SU-DHL-6 (cell line): ENCODE data around the gene USP16.
"Not testable (repeated sequence)": the region's sequence is repeated elsewhere in the genome, so short reads cannot be mapped to it uniquely, and the experiment has no call there.

Experiments
- H2AFZ ChIP-seq: fragments of 200-600 bp; sonication (generic); 2 replicates; pipeline ENCODE4 v1.6.1; 2014; ENCODE audit warnings: low read depth, mild to moderate bottlenecking, moderate library complexity, mixed read lengths, antibody characterized with exemption, low read length; ENCODE audit not compliant: severe bottlenecking
- H3F3A ChIP-seq: fragments of 200-600 bp; shearing (Covaris generic); 2 replicates; pipeline ENCODE4 v1.6.0; 2016; ENCODE audit warnings: antibody characterized with exemption, mild to moderate bottlenecking; ENCODE audit not compliant: insufficient read depth
- H3K27ac ChIP-seq: fragments of 200-600 bp; sonication (generic); 2 replicates; pipeline ENCODE4 v1.5.1; 2016; ENCODE audit warnings: low read depth, mild to moderate bottlenecking, low read length, moderate library complexity, mixed read lengths
- H3K27me3 ChIP-seq: fragments of 200-600 bp; sonication (generic), shearing (Covaris generic); 2 replicates; pipeline ENCODE4 v1.6.0; 2014; ENCODE audit warnings: mild to moderate bottlenecking, low read length
- H3K36me3 ChIP-seq: fragments of 200-600 bp; sonication (generic); 2 replicates; pipeline ENCODE4 v1.6.1; 2014; ENCODE audit warnings: mild to moderate bottlenecking, low read length, mixed read lengths
- H3K4me2 ChIP-seq: fragments of 300-600, 200-600 bp; shearing (Covaris generic), sonication (generic); 2 replicates; pipeline ENCODE4 v1.6.0; 2014; ENCODE audit warnings: low read length, low read depth, mild to moderate bottlenecking; ENCODE audit not compliant: poor library complexity, severe bottlenecking
- H3K4me3 ChIP-seq: fragments of 200-600 bp; sonication (generic); 2 replicates; pipeline ENCODE4 v1.5.1; 2014; ENCODE audit warnings: antibody characterized with exemption, low read length, mild to moderate bottlenecking, mixed read lengths; ENCODE audit not compliant: insufficient read depth, poor library complexity, severe bottlenecking
- H3K79me2 ChIP-seq: fragments of 200-600 bp; sonication (generic); 2 replicates; pipeline ENCODE4 v1.6.1; 2014; ENCODE audit warnings: mild to moderate bottlenecking, low read length, moderate library complexity; ENCODE audit not compliant: insufficient read depth
- H3K9ac ChIP-seq: fragments of 200-600 bp; sonication (generic); 2 replicates; pipeline ENCODE4 v1.7.0; 2014; ENCODE audit warnings: mild to moderate bottlenecking, low read length
- H3K9me2 ChIP-seq: fragments of 200-600 bp; sonication (generic); replicated peaks from 2 replicates; pipeline ENCODE4 v1.6.1; 2014; ENCODE audit warnings: low read length; ENCODE audit not compliant: insufficient read depth
- H3K9me3 ChIP-seq: fragments of 200-600 bp; sonication (generic); 2 replicates; pipeline ENCODE4 v1.6.1; 2014; ENCODE audit warnings: low read length, mixed read lengths; ENCODE audit not compliant: insufficient read depth
- H4K20me1 ChIP-seq: fragments of 200-600 bp; sonication (generic); 2 replicates; pipeline ENCODE4 v1.6.1; 2014; ENCODE audit warnings: low read depth, mild to moderate bottlenecking, antibody characterized with exemption, low read length, moderate library complexity, mixed read lengths
- CTCF ChIP-seq: fragments of 200-600 bp; sonication (generic); IDR thresholded peaks from one replicate; pipeline ENCODE4 v1.5.1; 2017; ENCODE audit warnings: antibody characterized with exemption, mild to moderate bottlenecking, low read length, moderate library complexity; ENCODE audit not compliant: insufficient read depth, poor library complexity, severe bottlenecking
- EZH2phosphoT487 ChIP-seq: fragments of 200-600 bp; sonication (generic), shearing (Covaris generic); conservative IDR thresholded peaks from 2 replicates; pipeline ENCODE4 v1.6.1; 2018; ENCODE audit warnings: mild to moderate bottlenecking, antibody characterized with exemption, low read length, moderate library complexity, mixed read lengths

Gene USP16

GRCh38 chr21:28982637-28983036 lies 41.8 kb upstream of the USP16 start:
- Histone ChIP-seq H4K20me1 (no peaks in the 10 kb centered on the region), H3K36me3 (peaks cover 34% of the 10 kb centered on the region; the same call in 1 of the 2 replicates), H3K9me2 (no peaks in the 10 kb centered on the region), H3K27ac (no peak overlapping the region), H2AFZ (no peak overlapping the region), H3F3A (no peaks in the 10 kb centered on the region), H3K9me3 (no peaks in the 10 kb centered on the region), H3K9ac (no peak overlapping the region), H3K4me3 (no peak overlapping the region), H3K4me2 (no peak overlapping the region), H3K27me3 (no peaks in the 10 kb centered on the region), H3K79me2 (peaks cover 15% of the 10 kb centered on the region)
- no peak for TF ChIP-seq EZH2phosphoT487
- no peak for TF ChIP-seq CTCF

GRCh38 chr21:28986677-28987076 lies 37.8 kb upstream of the USP16 start:
- Histone ChIP-seq H3K9me2 (no peaks in the 10 kb centered on the region), H3K9ac (no peak overlapping the region), H3F3A (no peaks in the 10 kb centered on the region; the same call in 1 of the 2 replicates), H3K79me2 (peaks cover 56% of the 10 kb centered on the region), H3K4me2 (no peak overlapping the region), H3K27ac (no peak overlapping the region), H3K36me3 (peaks cover 23% of the 10 kb centered on the region; the same call in 1 of the 2 replicates), H3K9me3 (no peaks in the 10 kb centered on the region), H3K27me3 (no peaks in the 10 kb centered on the region), H2AFZ (no peak overlapping the region), H3K4me3 (no peak overlapping the region), H4K20me1 (no peaks in the 10 kb centered on the region)
- TF ChIP-seq EZH2phosphoT487: no peak
- no peak for TF ChIP-seq CTCF

GRCh38 chr21:28988146-28988545 lies 36.3 kb upstream of the USP16 start:
- H3K9me3 ChIP-seq, H4K20me1 ChIP-seq, H3K4me2 ChIP-seq, H3K4me3 ChIP-seq, H3K27me3 ChIP-seq, H3K27ac ChIP-seq, H3F3A ChIP-seq, H3K9me2 ChIP-seq, H2AFZ ChIP-seq, H3K9ac ChIP-seq: not testable (repeated sequence)
- Histone ChIP-seq H3K79me2 (peaks cover 63% of the 10 kb centered on the region), H3K36me3 (peaks cover 22% of the 10 kb centered on the region; the same call in 1 of the 2 replicates)

GRCh38 chr21:28991861-28992525 lies 32.5 kb upstream of the USP16 start:
- Histone ChIP-seq H3K27me3 (no peaks in the 10 kb centered on the region), H3K9ac (peak overlapping the region; percentile 85), H3K4me2 (peak overlapping the region; percentile 99), H3F3A (peaks cover 9% of the 10 kb centered on the region), H3K4me3 (peak overlapping the region; percentile 94), H3K9me2 (no peaks in the 10 kb centered on the region), H3K36me3 (no peaks in the 10 kb centered on the region), H3K9me3 (no peaks in the 10 kb centered on the region), H3K79me2 (peaks cover 54% of the 10 kb centered on the region), H2AFZ (peak overlapping the region; percentile 47), H3K27ac (peak overlapping the region; percentile 81), H4K20me1 (no peaks in the 10 kb centered on the region)
- TF ChIP-seq EZH2phosphoT487 (no peak), CTCF (no peak)
